GM19238 (cell line): ENCODE data around the gene GNAQ.

Experiments used
- DNase-seq: peaks from one replicate; pipeline ENCODE4 v3.0.0; 2011; ENCODE audit warnings: low spot score; ENCODE audit not compliant: insufficient read length

The GNAQ gene

DNA sequence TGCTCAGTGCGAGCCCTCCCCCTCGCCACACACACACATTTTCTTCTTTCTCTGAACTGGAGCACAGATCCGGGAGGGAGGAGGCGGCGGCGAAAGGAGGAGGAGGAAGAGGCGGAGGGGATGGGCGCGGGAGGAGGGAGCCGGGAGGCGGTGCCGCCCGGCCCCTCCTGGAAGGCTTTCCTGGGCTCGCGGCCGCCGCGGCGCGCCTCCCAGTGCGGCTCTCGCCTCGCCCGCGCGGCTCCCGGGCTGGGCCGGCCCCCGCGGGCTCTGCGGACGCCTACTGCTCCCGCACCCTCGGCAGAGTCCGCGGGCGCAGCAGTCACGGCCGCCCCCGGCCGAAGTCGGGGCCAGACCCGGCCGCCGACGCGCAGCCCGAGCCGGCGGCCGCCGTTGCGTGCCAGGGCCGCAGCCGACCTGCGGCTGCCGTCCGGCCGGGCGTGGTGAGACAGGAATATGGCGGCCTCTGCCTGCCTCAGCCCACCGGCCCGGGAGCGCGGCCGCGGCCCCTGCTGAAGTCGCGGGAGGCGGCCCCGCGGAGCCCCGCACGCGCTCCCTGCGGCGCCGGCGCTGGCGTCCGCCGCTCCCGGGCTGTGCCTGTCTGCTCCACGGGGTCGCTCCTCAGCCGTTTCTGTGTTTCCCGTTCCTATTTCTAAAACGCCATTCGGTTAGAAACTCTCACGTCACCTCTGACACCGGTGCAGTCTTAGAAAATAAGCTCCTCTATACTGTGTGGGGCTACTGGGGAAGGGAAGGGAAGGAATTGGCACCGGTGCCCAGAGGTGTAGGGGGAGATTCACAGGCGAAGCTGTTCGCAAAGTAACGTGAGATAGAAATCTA lies 500 bp upstream of the GNAQ start:
- DNase-seq = no peak

DNA sequence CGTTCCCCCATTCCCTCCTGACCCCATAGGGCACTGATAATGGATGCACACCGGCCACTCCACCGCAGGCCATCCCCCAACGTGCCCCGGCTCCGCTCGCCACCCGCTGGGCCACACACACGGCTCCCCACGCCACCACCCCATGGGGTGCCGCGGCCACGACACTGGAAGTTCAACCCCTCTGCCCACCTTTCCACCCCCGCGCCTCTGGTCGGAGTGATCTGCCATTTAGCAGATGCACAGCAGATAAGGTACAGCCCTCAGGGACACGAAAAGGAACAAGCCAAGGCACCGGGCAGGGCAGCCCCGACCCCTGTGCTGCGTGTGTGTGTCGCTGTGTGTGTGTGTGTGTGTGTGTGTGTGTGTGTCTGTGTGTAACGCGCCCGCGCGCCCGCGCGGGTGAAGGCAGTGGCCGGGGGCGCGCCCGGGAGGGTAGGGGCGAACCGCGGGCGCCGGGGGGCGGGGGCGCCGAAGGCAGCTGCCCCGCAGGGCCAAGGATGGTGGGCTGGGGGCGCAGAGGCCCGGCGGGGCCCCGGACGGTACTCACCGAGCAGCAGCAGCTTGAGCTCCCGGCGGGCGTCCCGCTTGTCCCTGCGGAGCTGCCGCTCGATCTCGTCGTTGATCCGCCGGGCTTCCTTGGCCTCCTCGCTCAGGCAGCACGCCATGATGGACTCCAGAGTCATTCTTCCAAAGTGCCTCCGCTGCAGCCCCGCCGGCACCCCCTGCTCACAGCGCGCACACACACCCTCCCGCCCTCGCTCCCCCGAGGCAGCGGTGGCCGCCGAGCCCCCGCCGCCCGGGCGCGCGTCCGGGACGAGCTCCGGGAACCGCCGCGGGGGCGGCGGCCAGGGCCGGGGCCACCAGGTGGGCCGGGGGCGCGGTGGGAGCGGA lies 813 bp downstream of the GNAQ start:
- DNase-seq = no peak

DNA sequence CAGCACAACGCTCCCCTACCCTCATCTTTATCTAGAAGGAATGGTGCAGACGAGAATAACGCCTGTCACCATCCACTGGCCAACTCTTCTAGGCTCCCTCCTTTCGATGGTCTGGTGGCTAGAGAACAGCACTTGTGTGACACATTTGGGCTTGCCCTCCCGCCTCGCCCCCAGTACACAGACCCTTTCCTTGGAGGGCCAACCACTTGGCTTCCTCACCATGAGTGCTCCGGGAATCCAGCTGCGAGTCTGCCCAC lies 1.4 kb downstream of the GNAQ start:
- no peak for DNase-seq

DNA sequence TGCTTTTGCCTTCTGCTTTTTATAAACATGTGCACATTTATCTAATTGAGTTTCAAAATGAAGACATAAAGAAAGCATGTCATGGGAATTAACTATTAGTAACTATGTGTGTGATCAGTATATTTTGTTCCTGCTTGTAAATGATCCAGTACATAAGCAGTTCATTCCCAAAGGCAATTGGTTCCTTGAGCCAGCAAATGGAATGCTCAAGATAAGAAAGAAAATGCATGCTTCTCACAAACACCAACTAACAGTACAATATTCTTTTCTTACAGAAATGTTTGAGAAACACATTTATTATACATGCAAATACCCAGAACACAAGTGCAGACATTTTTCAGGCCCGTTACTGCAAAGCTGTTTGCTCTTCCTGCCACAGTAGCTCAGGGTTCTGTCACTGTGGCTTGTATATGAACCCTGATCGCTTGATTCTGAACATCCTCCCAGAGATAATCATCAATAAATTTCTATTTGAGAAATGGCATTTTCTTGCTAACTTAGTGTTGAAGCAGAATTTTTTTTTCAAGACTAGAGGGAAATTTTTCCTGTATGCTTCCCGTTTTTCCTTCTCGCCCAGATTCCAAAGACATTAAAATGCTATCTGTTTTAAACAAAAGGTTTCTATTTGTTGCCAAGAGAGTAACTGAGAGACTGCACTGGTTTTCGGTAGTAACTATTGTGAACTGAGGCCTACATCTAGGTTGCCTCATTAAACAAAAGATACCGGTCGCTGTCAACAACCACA lies 1.9 kb downstream of the GNAQ start:
- no peak for DNase-seq

DNA sequence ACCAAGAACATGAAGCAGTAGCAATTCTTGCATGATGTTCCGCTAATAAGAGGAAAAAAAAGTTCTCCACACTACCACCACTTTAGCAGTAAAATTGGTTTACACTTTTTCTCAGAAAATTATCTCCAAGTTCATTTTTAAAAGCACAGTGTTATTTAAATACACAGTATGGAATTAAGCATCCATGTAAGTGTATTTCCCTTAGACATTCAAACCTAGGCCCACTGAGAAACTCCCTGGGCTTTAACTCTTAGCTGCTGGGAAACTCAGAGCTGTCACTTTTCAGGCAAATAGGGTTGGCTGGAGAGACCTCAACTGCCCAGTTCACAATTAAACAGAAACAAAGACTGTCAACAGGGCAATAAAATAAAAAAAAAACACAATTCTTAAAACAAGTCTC lies 2.7 kb downstream of the GNAQ start:
- no peak for DNase-seq

DNA sequence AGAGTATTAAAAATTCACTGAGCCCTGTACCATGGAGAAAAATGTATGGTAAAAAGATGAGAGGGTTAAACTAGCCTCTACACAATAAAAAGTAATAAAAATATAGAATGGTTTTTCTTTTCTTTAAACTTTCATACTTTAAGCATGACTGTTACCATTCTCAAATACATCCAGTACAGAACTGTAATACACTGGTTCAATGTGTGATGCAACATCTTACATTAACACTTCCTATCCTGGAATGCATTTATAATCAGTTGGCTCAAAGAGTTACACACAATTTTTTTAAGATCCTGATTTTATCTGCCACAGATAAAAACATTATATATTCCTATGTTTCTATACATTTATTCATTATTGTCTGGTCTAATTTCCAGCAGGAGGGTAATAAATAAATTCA lies 4.7 kb downstream of the GNAQ start:
- no peak for DNase-seq

DNA sequence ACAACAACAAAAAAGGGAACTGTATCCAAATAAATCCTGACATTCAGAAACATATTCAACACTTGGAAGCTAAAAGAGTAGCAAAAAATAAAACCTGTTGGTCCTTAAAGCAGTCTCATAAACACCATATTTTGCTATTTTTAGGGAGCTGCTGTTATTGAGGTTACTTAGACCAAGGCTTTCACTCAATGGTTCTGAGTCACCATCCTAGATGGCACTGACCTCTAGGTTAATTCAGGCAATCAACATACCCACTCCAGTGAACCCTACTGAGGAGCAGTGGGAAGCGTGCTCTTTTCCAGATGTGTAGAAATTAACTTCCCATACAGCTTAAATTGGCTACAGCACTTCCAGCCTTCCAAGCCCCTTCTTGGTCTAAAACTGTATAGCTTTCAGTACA lies 5.2 kb downstream of the GNAQ start:
- no peak for DNase-seq

DNA sequence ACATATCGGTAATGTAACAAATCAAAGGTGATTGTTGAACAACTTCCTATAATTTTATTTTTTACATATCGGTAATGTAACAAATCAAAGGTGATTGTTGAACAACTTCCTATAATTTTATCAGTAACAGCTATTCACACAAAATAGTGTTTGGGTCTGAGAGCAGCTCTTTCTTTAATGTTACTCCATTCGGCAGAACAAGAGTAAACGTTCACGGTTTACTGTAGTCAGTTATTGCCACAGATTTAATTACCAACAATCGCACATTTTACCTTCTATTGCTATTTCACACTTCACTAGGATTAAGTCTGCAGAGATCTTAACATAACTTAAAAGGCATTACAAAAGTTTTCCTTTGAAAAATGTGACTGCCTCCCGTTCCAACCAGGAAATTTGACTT lies 6.4 kb downstream of the GNAQ start:
- no peak for DNase-seq

DNA sequence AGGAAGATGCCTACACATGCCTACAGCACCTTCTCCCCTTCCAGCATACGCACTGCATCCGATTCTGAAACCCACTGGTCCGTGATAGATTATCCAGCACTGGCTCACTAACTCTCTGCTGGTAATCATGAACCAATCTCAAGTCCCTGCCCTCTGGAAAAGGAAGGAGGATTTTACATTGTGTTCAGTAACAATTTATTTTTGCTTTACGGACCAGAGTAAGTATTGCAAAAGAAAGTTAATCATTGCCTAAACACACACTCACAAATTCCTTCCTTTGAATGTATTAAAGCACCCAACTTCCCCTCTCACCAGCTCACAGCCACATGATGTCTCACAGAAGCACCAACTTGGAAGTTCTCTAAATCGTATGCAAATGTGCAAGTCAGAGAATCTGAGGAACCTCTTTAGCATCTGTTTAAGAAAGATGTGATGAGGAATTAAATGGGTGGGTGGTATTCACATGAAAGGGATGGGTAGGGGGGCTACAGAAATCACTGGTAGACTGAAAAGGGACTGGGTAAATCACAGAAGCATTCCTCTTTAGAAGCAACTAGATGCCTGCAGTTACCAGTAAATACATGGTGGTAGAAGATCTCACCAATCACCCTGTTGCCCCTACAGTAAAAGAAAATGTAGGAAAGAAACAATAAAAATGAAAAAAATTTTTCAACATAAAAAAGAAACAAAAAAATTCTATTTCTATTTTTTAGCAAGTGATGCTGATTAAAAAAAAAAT lies 8.4 kb downstream of the GNAQ start:
- no peak for DNase-seq

DNA sequence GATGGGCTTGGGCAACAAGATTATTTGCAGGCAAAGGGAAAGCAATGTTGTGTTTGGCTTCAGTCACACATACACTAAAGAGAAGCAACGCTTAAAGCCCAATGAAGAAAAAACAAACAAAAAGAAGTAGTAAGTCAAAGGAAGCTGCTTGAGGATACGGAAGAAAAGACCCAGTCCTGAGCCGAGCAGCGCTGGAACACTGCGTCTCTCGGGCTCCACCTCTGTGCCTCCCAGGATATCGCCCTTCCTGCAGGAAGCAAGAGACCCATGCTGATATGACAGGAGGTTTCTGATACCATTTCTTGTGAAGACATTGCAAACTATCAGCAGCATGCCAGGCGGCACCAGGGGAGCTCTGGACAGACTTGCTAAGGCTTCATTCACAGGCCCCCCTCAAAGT lies 9.9 kb downstream of the GNAQ start:
- DNase-seq = no peak

DNA sequence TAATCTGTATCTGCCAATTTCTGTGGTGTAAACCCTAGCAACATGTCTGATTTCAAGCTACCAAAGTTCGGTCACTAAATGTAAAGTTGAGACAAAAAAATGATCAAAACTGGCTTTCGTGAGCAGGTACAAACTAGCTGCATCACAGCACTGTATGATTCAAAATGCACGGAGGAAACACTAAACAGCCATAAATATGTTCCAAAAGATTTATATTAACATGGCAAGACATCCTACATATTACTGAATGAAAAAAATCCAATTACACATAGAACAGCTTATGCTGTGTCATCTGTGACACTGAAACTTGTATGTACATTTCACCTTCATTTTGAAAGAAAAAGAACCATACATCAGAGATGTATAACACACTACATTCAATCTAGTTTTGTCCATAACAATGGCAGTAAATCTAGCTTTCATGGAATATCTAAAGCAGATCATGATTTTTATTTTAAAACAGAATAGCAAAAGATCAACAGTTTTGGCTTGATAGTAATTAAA lies 14.4 kb downstream of the GNAQ start:
- no peak for DNase-seq

DNA sequence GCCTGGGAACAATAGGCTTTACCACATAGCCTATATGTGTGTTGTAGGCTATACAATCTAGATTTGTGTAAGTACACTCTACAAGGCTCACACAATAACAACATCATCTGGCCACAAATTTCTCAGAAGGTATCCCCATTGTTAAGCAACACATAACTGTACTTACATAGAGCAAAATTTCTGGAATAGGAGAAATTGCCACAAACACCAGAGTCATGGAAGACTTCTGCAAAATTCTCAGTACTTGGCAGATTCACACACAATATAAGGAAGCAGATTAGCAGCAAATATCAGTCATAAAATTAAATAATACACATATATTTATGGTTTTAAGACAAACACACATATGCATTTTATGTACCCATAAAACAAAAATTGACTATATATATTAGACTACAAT lies 16.4 kb downstream of the GNAQ start:
- DNase-seq = no peak

DNA sequence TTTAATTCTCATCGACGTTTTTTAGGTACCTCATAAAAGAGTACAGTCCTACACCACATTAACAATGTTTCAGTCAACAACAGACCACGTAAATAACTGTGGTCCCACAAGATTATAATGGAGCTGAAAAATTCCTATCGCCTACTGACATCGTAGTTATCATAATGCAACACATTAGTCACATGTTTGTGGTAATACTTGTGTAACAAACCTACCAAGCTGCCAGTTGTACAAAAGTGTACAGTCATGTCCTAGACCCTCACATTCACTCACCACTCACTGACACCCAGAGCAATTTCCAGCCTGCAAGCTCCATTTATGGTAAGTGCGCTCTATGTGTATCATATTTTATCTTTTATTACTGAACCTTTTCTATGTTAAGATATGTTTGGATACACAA lies 16.8 kb downstream of the GNAQ start:
- no peak for DNase-seq

DNA sequence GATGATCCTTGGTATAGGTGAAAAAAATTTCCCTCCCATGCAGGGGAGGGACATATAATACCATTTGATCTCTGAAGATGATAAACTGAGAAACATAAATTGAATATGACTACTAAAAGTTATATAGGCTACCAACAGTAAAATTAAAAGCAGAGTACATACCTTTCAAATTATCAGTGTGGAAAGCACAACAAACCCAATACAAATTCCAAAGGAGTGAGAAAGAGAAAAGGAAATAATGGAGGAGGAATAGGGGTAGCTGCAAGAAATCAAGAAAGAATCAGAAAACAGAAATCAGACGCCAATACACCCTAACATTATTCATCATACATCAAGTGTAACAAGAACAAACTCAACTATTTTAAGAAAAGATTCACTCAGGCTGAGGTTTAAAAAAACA lies 17.7 kb downstream of the GNAQ start:
- DNase-seq = no peak

DNA sequence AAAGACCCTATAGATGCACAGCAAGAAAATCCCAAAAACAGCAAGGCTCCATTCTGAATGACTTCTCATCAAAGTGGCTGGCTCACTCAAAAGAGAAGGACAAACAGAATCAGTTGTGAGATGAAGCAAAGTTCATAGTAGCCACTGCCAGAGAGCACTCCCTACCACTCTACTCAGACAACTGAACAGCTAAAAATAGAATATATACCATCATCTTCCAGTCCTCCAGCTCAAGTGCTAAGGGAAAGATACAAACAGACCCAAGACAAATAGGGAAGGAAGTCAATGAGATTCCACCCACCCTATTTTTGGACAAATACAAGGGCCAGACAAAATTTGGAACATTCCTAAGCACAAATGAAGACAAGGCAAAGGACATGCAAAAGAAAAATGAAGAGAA lies 20.6 kb downstream of the GNAQ start:
- DNase-seq = no peak

DNA sequence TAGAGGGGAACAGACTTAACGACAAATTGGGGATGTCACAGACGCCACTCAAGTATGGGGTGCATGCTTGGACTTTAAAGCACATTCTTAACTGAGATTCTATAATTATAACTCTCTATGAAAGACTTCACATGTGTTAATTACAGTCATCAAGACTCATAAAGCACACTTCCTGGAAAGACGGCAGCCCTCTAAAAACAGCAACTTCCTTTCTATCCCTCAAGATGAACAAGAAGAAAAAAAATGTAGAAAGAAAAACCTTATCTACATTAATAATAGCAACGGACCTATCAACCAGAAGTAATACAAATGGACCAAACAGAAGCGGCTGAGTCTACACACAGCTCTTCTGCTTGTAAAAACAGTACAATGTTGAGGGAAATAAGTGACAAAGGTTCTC lies 21.2 kb downstream of the GNAQ start:
- no peak for DNase-seq

DNA sequence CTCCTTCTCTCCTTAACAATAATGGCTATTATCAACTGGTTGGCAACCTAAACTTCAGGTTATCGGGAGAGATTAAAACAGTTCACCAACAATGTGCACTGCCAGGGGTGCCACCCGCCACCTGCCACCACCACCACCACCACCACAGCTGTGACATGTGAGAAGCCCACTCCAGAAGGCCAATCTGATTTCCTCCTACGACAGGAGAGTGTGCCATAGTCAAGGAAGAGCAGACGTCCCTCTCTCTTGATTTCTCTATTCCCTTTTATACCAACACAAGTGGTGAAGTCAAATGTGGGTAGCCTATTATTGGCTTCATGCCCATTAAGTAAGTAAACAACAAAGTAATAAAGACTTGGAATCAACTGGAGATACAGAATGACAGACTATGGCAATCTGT lies 22.4 kb downstream of the GNAQ start:
- no peak for DNase-seq

DNA sequence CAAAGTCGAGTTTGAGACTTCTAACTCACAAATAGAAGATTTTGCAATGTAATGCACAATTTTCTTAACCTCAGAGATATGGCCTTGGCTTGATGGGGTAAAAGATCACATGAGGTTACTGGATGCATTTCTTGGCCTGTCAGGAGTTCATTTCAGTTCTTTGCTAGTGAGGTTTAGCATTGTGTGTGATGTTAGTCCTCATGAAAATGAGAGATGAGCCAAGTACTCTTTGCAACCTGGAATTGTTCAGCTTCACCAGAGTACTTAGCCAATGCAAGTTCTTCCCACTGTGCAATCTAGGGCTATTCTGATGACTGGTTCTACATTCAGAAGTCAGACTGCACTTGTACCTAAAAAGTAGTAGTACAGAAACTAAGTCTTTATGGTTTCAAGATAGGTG lies 24.9 kb downstream of the GNAQ start:
- no peak for DNase-seq

DNA sequence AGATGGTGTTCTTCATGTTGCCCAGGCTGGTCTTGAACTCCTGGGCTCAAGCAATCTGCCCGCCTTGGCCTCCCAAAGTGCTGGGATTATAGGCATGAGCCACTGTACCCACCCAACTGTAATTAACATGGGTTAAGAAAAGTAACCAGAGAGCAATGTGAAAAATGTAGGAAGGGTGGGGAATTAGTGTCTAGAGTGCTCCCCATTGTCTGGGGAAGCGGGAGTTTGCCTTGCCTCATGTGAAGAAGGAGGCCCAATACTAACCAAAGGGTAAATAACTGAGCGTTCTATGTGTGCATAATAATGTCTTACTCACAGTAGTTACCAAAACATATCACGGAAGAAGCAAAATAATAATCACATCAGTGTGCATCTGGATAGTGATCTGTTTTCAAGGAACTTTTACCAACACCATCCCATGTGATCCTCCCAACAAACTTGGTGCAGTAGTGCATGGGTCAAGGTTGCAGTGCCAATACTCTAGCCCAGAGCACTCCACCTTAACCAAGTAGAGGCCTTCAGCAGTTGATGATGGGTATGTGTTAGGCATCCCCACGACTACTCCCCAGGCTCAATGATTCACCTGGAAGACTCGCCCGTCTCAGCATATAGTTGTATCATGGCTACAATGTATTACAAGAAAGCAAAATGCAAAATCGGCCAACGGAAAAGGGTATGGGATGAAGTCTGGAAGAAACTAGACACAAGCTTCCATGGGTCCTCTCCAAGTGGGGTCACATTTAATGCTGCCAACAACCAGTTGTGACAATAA lies 26.2 kb downstream of the GNAQ start:
- no peak for DNase-seq

DNA sequence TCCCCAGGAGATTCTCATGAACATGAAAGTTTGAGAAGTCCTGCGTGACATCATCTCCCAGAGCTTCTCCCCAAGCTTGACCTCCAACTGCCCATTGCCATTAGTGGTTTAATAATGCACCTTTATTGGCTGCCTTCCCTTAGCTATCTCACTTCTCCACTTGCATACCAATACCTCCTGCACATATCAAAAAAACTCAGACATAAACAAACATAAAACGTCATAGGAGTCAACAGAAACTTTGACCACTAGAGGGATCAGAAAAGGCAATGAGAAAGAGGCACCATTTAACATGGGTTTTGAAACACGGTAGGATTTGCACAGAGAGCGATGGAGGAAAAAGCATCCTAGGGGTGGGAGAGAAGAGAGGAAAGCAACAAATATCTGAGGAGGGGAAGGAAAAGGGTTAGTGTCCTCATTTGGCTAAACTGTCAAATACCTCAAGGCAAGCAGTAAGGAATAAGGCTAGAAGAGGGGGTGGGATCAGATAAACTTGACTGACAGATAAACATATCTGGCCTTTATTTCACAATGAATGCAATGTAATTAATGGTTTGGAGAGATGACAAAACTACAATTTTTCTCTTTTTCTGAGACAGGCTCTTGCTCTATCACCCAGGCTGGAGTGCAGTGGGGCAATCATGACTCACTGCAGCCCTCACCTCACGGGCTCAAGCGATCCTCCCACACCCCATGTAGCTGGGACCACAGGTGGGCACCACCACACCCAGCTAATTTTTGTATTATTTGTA lies 27.0 kb downstream of the GNAQ start:
- no peak for DNase-seq
